HG03135 (cell line): ENCODE results near the gene RPA3.

ENCODE experiments used
- ATAC-seq: cut with Tn5 transposase; IDR thresholded peaks from one replicate; pipeline ENCODE4 v1.9.1; 2021; ENCODE audit warnings: mild to moderate bottlenecking, moderate library complexity; ENCODE audit not compliant: unreplicated experiment

The RPA3 gene

GRCh38 chr7:7736671-7737070 is 18.3 kb upstream of the RPA3 start:
- no peak for ATAC-seq

- no peak for ATAC-seq
Observed at GRCh38 chr7:7732621-7733281, 14.3 kb upstream of the RPA3 start.

GRCh38 chr7:7731732-7732131 is 13.3 kb upstream of the RPA3 start:
- ATAC-seq, result no peak

GRCh38 chr7:7720750-7721621 is 2.6 kb upstream of the RPA3 start:
- ATAC-seq, result no peak

GRCh38 chr7:7720193-7720592 is 1.8 kb upstream of the RPA3 start:
- no peak for ATAC-seq

GRCh38 chr7:7719236-7719635 is 829 bp upstream of the RPA3 start:
- ATAC-seq, result peak; percentile 98

GRCh38 chr7:7713730-7714129 is 4.7 kb downstream of the RPA3 start:
- no peak for ATAC-seq

GRCh38 chr7:7710469-7710868 is 7.9 kb downstream of the RPA3 start:
- no peak for ATAC-seq

- no peak for ATAC-seq
Observed at GRCh38 chr7:7709291-7709690, 9.1 kb downstream of the RPA3 start.

GRCh38 chr7:7707806-7708205 is 10.6 kb downstream of the RPA3 start:
- ATAC-seq, result no peak

- no peak for ATAC-seq
Observed at GRCh38 chr7:7707246-7707645, 11.2 kb downstream of the RPA3 start.

GRCh38 chr7:7706556-7707172 is 11.7 kb downstream of the RPA3 start:
- no peak for ATAC-seq

- peak; percentile 62 for ATAC-seq
Observed at GRCh38 chr7:7706101-7706511, 12.3 kb downstream of the RPA3 start.

GRCh38 chr7:7705318-7705717 is 13.1 kb downstream of the RPA3 start:
- ATAC-seq, result no peak

- ATAC-seq, result no peak
Observed at GRCh38 chr7:7704867-7705266, 13.5 kb downstream of the RPA3 start.

GRCh38 chr7:7703427-7703826 is 15.0 kb downstream of the RPA3 start:
- no peak for ATAC-seq

- no peak for ATAC-seq
Observed at GRCh38 chr7:7702826-7703225, 15.6 kb downstream of the RPA3 start.

GRCh38 chr7:7701527-7701926 is 16.9 kb downstream of the RPA3 start:
- ATAC-seq, result no peak

- no peak for ATAC-seq
Observed at GRCh38 chr7:7699970-7700369, 18.4 kb downstream of the RPA3 start.

- no peak for ATAC-seq
Observed at GRCh38 chr7:7699380-7699779, 19.0 kb downstream of the RPA3 start.

- ATAC-seq, result no peak
Observed at GRCh38 chr7:7698930-7699329, 19.5 kb downstream of the RPA3 start.
